Measurements from ENCODE around the gene MEGF8.

Gene MEGF8

DNA sequence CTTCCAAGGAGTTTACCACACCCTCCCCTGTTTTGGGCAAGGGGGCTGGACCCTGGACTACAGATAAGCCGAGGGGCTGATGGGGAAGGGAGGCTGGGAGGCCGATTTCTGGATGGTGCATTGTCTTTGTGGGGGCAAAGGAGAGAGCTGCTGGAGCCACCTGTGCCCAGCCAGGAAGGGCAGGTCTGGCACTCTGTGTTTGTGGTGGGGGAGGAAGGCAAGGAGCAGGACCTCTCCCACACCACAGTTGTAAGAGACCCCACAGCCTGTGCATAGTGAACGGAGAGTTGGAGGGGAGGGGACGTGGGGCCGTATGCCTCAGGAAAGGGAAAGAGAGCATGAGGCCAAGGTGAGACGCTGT lies 39.5 kb upstream of the MEGF8 start:
- DNase-seq (ENCODE audit: extremely low read depth, insufficient read length) = no peak
- H3K27me3 ChIP-seq (replicated peaks; ENCODE audit: control insufficient read depth, insufficient read depth, low read length) = no peaks in the 10 kb centered on the region

DNA sequence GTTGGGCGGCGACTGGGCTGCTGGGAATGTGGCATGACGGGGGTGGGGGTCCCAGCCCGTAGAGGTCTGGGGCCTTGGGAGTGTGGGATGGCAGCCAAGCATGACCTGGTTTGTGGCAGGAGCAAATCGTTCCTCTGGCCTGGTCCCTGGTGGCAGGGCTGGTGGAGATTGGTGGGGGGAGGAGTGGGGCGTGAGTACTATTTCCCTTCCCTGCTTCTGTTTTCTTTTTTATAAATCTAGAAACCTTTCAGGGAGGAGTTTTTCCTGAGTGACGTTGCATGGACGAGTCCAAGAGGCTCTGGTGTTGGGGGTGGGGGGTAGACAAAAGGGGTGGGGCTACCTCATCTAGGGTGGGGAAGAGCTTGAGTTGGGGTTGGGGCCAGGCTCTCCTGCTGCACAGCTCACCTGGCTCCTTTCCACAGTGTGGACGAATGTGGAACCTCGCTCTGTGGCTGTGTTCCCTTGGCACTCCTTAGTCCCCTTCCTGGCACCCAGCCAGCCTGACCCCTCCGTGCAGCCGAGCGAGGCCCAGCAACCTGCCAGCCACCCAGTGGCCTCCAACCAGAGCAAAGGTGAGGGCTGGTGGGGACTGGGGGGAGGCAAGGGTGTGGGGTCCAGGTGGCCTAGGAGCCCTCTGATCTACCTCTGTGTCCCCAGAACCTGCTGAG lies 39.0 kb upstream of the MEGF8 start:
- DNase-seq (ENCODE audit: extremely low read depth, insufficient read length) = peak; percentile 20
- Histone ChIP-seq H3K36me3 (ENCODE audit: control insufficient read depth, insufficient read depth, low read length) (peaks cover 31% of the 10 kb centered on the region), H3K27me3 (replicated peaks; ENCODE audit: control insufficient read depth, insufficient read depth, low read length) (no peaks in the 10 kb centered on the region), H3K4me3 (replicated peaks; ENCODE audit: low read depth, low read length) (no peak overlapping the region)
- TF ChIP-seq, protein P1, sequence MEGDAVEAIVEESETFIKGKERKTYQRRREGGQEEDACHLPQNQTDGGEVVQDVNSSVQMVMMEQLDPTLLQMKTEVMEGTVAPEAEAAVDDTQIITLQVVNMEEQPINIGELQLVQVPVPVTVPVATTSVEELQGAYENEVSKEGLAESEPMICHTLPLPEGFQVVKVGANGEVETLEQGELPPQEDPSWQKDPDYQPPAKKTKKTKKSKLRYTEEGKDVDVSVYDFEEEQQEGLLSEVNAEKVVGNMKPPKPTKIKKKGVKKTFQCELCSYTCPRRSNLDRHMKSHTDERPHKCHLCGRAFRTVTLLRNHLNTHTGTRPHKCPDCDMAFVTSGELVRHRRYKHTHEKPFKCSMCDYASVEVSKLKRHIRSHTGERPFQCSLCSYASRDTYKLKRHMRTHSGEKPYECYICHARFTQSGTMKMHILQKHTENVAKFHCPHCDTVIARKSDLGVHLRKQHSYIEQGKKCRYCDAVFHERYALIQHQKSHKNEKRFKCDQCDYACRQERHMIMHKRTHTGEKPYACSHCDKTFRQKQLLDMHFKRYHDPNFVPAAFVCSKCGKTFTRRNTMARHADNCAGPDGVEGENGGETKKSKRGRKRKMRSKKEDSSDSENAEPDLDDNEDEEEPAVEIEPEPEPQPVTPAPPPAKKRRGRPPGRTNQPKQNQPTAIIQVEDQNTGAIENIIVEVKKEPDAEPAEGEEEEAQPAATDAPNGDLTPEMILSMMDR (IDR thresholded peaks at IDR 0.05; ENCODE audit: insufficient read depth, low read length, poor library complexity, severe bottlenecking) = no peak

More for the DNA sequence above, 39.5 kb upstream of the MEGF8 start:
- TF ChIP-seq, protein P1 (IDR thresholded peaks at IDR 0.05; ENCODE audit: insufficient read depth, low read length, poor library complexity, severe bottlenecking) = no peak
- Histone ChIP-seq H3K4me3 (replicated peaks; ENCODE audit: low read depth, low read length) (peak overlapping the region; percentile 68), H3K36me3 (ENCODE audit: control insufficient read depth, insufficient read depth, low read length) (peaks cover 28% of the 10 kb centered on the region)

DNA sequence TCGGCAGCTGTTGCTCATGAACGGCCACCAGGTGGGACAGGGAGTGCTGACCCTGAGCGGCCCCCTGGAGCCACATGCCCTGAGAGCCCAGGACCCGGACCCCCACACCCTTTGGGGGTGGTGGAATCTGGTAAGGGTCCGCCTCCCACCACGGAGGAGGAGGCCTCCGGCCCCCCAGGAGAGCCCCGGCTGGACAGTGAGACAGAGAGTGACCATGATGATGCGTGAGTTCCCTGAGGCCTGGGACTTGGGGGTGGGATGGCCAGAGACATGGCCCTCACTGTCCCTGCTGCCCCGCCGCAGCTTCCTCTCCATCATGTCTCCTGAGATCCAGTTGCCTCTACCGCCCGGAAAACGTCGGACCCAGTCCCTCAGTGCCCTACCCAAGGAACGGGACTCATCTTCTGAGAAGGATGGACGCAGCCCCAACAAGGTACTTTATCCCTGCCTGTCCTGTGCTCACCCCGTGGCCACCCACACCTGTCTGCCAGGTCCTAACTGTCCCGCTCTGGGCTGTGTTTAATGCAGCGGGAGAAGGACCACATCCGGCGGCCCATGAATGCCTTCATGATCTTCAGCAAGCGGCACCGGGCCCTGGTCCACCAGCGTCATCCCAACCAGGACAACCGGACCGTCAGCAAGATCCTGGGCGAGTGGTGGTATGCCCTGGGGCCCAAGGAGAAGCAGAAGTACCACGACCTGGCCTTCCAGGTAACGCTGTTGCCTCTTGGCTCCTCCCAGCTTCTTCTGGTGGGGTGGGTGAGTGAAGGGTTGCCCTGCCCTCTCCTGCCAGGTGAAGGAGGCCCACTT lies 38.2 kb upstream of the MEGF8 start:
- TF ChIP-seq, protein P1 (IDR thresholded peaks at IDR 0.05; ENCODE audit: insufficient read depth, low read length, poor library complexity, severe bottlenecking) = no peak
- Histone ChIP-seq H3K36me3 (ENCODE audit: control insufficient read depth, insufficient read depth, low read length) (peaks cover 37% of the 10 kb centered on the region), H3K4me3 (replicated peaks; ENCODE audit: low read depth, low read length) (no peak overlapping the region), H3K27me3 (replicated peaks; ENCODE audit: control insufficient read depth, insufficient read depth, low read length) (no peaks in the 10 kb centered on the region)
- DNase-seq (ENCODE audit: extremely low read depth, insufficient read length) = no peak

DNA sequence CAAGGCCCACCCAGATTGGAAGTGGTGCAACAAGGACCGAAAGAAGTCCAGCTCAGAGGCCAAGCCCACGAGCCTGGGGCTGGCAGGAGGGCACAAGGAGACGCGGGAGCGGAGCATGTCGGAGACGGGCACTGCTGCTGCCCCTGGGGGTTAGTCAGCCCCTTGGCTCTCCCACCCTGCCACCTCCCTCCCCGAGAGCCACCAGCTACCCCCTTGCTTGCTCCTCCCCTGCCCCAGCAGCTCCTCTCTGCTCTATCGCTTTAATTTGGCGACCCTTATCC lies 37.7 kb upstream of the MEGF8 start:
- Histone ChIP-seq H3K4me3 (replicated peaks; ENCODE audit: low read depth, low read length) (no peak overlapping the region), H3K36me3 (ENCODE audit: control insufficient read depth, insufficient read depth, low read length) (peaks cover 42% of the 10 kb centered on the region), H3K27me3 (replicated peaks; ENCODE audit: control insufficient read depth, insufficient read depth, low read length) (no peaks in the 10 kb centered on the region)
- DNase-seq (ENCODE audit: extremely low read depth, insufficient read length) = no peak
- TF ChIP-seq, protein P1 (IDR thresholded peaks at IDR 0.05; ENCODE audit: insufficient read depth, low read length, poor library complexity, severe bottlenecking) = no peak

DNA sequence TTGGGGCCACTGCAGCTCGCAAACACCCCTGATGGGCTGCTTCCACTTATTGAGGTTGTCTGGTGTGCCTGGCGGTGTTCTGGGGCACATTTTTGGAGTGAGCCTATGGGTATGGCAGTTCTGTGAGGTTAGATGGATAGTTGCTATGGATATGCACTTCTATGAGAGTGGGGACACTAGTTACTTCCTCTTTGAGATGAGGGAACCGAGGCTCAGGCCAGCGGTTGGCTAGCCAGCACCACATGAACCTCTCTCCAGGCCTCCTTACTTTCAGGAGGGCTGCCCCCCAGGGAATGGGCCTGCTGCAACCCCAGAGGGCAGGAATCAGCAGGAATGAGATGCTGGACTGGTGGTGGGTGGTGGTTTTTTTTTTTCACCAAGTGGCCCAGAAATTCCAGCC lies 37.0 kb upstream of the MEGF8 start:
- DNase-seq (ENCODE audit: extremely low read depth, insufficient read length) = no peak
- TF ChIP-seq, protein P1 (IDR thresholded peaks at IDR 0.05; ENCODE audit: insufficient read depth, low read length, poor library complexity, severe bottlenecking) = no peak
- peaks cover 46% of the 10 kb centered on the region for H3K36me3 ChIP-seq (ENCODE audit: control insufficient read depth, insufficient read depth, low read length)
- no peak overlapping the region for H3K4me3 ChIP-seq (replicated peaks; ENCODE audit: low read depth, low read length)
- H3K27me3 ChIP-seq (replicated peaks; ENCODE audit: control insufficient read depth, insufficient read depth, low read length) = no peaks in the 10 kb centered on the region

All from GM06990 (cell line).